Upper lobe of right lung (tissue), 1 donor: ENCODE results near the gene CDON. TPM values are rescaled to one million over a fixed set of nuclear protein-coding genes. Genes with fewer than 3 reads are reported as not detected.

Source experiments
- ATAC-seq: fragments of 200-7000 bp; cut with Tn5 transposase; one replicate; pipeline ENCODE4 v1.9.1; 2020; ENCODE audit warnings: mild to moderate bottlenecking, moderate library complexity
- DNase-seq: peaks from one replicate; pipeline ENCODE4 v3.0.0-alpha.2; 2020
- H3K27ac ChIP-seq: fragments of 200-600 bp; one replicate; pipeline ENCODE4 v1.8.0; 2022
- H3K27me3 ChIP-seq: fragments of 200-600 bp; one replicate; pipeline ENCODE4 v1.8.0; 2022; ENCODE audit warnings: mild to moderate bottlenecking
- H3K36me3 ChIP-seq: fragments of 200-600 bp; one replicate; pipeline ENCODE4 v1.8.0; 2022
- H3K4me1 ChIP-seq: fragments of 200-600 bp; one replicate; pipeline ENCODE4 v1.8.0; 2022
- H3K4me3 ChIP-seq: fragments of 200-600 bp; one replicate; pipeline ENCODE4 v1.8.0; 2022; ENCODE audit warnings: mild to moderate bottlenecking
- H3K9me3 ChIP-seq: fragments of 200-600 bp; one replicate; pipeline ENCODE4 v1.8.0; 2022
- CTCF ChIP-seq: fragments of 200-600 bp; IDR thresholded peaks from one replicate; pipeline ENCODE4 v1.8.0; 2022; ENCODE audit warnings: antibody characterized with exemption
- intact Hi-C: fragments of 100-400 bp; cut with DNase I; formaldehyde crosslinking; loops from one replicate; pipeline ENCODE4 v1.11.0; 2022
- total RNA-seq: library from RNA; stranded (reverse); fragmentation: NEBNext Ultra II Directional; extraction: Animal tissue kit (Norgen Biotek cat#: 25700); gene quantifications from one replicate; pipeline ENCODE4 v1.2.1, GENCODE V29; 2021
- donor health status: DM: no; HTN: yes; CAD: no; lungs with severe emphysema.

CDON gene
- total RNA-seq, 1 donor from 2014 or later: 13.3 TPM

GRCh38 chr11:125925247-125925740 is 137.4 kb downstream of the CDON start:
- no peak for ATAC-seq
- Histone ChIP-seq H3K4me1 (no peaks in the 10 kb centered on the region), H3K4me3 (no peak overlapping the region), H3K27ac (no peak overlapping the region), H3K36me3 (no peaks in the 10 kb centered on the region), H3K9me3 (no peaks in the 10 kb centered on the region), H3K27me3 (no peaks in the 10 kb centered on the region)
- no peak for TF ChIP-seq CTCF
- intact Hi-C loops: no loop called here
- no peak for DNase-seq

- ATAC-seq (no peak), DNase-seq (peak; percentile 23)
- no peaks in the 10 kb centered on the region for H3K4me1 ChIP-seq
- H3K9me3 ChIP-seq: no peaks in the 10 kb centered on the region
- H3K36me3 ChIP-seq: no peaks in the 10 kb centered on the region
- no peak overlapping the region for H3K27ac ChIP-seq
- intact Hi-C loops: loop anchor here (5.0 kb wide), 1 partner anchor 268 kb away; no protein-coding TSS in a partner anchor
- H3K4me3 ChIP-seq: no peak overlapping the region
- no peak for TF ChIP-seq CTCF
- no peaks in the 10 kb centered on the region for H3K27me3 ChIP-seq
These were observed 138.2 kb downstream of the CDON start for GRCh38 chr11:125924384-125925007.

GRCh38 chr11:125923633-125924032 is 139.0 kb downstream of the CDON start:
- ATAC-seq (no peak), DNase-seq (peak; percentile 22)
- intact Hi-C loops: loop anchor here (5.0 kb wide), 1 partner anchor 269 kb away; no protein-coding TSS in a partner anchor
- no peak overlapping the region for H3K27ac ChIP-seq
- no peak for TF ChIP-seq CTCF
- H3K27me3 ChIP-seq: no peaks in the 10 kb centered on the region
- no peaks in the 10 kb centered on the region for H3K9me3 ChIP-seq
- no peaks in the 10 kb centered on the region for H3K36me3 ChIP-seq
- no peak overlapping the region for H3K4me3 ChIP-seq
- H3K4me1 ChIP-seq: no peaks in the 10 kb centered on the region

- H3K4me3 ChIP-seq: no peak overlapping the region
- ATAC-seq (peak; percentile 90), DNase-seq (peak; percentile 43)
- peak; percentile 76 for TF ChIP-seq CTCF
- no peaks in the 10 kb centered on the region for H3K9me3 ChIP-seq
- no peaks in the 10 kb centered on the region for H3K27me3 ChIP-seq
- H3K27ac ChIP-seq: no peak overlapping the region
- intact Hi-C loops: loop anchor here (5.0 kb wide), 1 partner anchor 269 kb away; no protein-coding TSS in a partner anchor
- no peaks in the 10 kb centered on the region for H3K4me1 ChIP-seq
- H3K36me3 ChIP-seq: no peaks in the 10 kb centered on the region
These were observed 139.6 kb downstream of the CDON start for GRCh38 chr11:125923012-125923579.

DNA sequence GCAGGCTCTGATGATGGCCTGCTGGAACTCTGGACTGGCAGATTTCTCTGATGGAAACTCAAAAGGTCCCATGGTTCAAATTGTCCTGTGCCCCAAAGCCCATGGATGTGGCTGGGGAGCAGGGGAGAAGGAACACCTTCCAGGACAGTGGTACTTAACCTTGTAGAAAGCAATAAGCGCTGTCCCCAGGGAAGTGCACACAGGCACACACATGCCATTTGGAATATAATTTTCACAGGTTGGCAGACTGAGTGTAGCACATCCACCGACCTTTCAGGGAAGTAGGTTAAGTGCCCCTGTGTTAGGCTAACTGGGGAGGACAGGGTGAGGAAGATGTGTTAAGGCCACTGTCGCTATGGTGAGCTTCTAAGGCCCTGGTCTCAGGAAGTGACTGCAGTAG is 140.5 kb downstream of the CDON start:
- intact Hi-C loops: loop anchor here (5.0 kb wide), 1 partner anchor 270 kb away; no protein-coding TSS in a partner anchor

More for the DNA sequence above, 140.5 kb downstream of the CDON start:
- no peak for TF ChIP-seq CTCF
- H3K36me3 ChIP-seq: no peaks in the 10 kb centered on the region
- H3K4me3 ChIP-seq: no peak overlapping the region
- H3K27ac ChIP-seq: no peak overlapping the region
- no peak for ATAC-seq
- H3K27me3 ChIP-seq: peaks cover 1% of the 10 kb centered on the region
- no peaks in the 10 kb centered on the region for H3K4me1 ChIP-seq
- no peaks in the 10 kb centered on the region for H3K9me3 ChIP-seq
- DNase-seq: peak; percentile 23
